NK-92 treated with Interleukin-12 subunit alpha and Interleukin-12 subunit beta, amount 100 ng/mL, for 24 hours (cell line): ENCODE measurements around the gene HRCT1.

Experiments
- DNase-seq: peaks from one replicate; lab custom pipeline; 2025; lab: John Stamatoyannopoulos, UW

HRCT1 gene

GRCh38 chr9:35944173-35944572, 38.2 kb downstream of the HRCT1 start:
- no peak for DNase-seq

DNA sequence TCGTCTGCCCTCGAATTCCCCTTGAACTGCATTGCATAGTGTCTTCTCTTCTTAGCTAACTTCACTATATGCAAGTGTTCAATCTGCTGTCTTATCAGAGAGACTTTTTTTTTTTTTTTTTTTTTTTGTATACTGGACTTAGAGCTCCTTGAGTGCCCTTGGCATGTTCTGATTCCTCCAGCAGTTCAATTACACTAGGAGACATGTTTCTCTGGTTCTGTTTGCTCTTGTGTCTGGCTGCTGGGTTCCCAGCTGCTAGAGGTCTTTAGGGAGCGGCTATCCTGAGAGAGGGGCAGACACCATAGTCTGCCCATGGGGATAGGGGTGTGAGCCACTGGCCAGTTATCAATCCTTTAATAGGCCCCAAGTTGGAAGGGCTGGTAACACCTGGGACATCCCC, 38.8 kb downstream of the HRCT1 start:
- no peak for DNase-seq

- peak; percentile 29 for DNase-seq
Observed at GRCh38 chr9:35945341-35946018, 39.5 kb downstream of the HRCT1 start.

DNA sequence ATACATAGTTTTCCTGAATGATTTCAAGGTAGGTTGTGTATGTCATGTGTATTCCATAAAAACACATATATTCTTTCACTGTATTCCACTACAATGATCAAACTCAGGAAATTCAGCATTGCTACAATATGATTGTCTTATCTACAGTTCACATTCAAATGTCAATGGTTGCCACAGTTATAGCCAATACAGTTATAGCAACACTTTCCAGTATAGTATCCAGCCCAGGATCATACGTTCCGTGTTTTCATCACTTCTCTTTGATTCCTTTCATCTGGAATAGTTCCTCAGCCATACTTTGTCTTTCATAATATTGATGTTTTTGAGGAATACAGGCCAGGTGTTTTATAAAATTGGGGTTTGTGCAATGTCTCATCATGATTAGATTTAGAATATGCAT, 42.4 kb downstream of the HRCT1 start:
- DNase-seq = no peak

DNA sequence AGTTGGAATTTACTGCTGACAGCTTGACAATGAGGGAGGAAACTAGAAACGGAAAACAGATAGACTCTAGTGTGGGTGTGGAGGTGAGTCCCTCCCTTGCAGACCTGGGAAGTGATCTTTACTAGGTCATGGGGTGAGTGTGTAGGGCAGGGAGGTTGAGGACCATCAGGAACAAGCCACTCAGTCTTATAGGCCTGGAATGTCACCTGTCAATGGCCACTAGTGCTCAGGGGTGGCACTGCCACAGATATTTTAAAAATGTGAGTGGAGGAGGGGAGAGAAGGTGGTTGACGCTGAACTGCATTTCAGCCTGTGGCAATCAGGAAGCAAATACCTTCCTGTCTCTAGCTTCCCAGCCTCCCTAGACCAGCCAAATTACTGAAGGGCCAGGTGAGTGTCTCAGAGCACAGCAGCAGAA, 42.9 kb downstream of the HRCT1 start:
- no peak for DNase-seq

GRCh38 chr9:35951736-35952135, 45.7 kb downstream of the HRCT1 start:
- DNase-seq = no peak

DNA sequence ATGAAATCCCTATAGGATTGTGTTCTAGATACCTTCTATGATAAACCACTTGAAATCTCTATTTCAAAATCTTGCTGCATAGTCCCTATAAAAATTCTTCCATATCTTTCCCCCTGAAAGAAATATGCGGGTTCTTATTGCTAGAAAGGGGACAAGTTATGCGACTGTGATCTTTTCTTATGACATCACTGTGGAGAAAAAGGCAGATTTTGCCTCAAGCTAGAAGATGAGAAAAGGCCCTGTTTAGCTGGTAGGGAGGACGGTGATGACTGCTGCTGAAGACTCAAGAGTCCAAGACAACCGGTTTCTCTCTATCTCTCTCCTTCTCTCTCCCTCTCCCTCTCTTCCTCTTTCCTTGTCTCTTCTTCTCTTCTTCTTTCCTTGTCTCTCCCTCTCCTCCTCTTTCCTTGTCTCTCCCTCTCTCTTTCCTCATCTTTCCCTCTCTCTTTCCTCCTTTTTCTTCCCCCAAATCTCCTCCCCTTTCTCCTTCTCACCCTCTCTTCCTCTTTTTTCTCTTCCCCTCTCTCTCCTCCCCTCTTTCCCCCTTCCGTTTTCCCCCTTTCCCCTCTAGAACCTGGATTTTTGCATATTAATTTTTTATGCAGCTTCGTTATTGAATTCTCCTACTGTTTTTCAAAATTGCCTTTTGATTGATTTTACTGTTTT, 46.7 kb downstream of the HRCT1 start:
- DNase-seq = no peak

DNA sequence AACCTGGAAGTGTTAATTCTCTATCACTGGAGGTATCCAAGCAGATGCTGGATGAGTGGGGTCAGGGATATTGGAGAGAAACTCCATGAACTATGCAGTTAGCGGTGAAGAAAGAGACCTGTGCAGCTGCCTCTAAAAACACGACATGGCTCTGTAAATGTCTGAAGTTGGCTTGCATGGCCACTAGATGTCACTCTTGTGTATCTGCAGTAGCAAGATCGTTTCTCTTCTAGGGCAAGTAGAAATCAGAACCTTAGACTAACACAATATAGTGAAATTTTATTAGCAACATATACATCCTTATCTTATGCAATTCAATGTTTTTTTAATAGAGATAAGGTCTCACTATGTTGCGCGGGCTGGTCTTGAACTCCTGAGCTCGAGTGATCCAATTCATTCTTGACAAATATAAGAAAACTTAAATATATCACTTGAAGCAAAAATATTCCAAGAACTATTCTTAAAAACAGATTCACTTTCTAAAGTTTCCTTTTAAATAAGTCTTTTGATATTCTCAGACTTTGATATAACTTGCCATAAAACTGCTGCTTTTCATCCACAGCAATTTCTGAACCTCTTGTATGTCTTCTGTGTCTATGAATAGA, 49.0 kb downstream of the HRCT1 start:
- peak; percentile 9 for DNase-seq

DNA sequence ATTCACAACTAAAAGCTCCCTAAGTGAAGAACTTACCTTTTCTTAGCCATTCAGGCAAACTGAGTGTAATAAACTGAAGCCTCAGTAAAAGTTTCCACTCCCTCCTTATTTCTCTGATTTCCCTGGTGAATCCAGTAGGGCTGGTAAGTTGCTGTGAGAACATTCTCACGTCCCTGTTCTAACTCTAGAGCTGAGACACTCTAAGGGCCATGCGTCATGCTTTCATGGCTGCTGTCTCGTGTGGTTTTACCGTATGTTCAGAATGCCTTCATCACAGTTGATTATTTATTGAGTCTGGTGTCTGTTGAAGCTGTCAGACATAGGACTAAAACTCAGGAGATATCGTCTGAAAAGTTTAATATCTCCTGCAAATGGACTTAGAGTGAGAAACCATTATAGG, 50.6 kb downstream of the HRCT1 start:
- no peak for DNase-seq
